ENCODE data around the gene DBH. TPM values are rescaled to one million over a fixed set of nuclear protein-coding genes. Genes with fewer than 3 reads are reported as not detected.

The DBH gene
- total and polyA plus RNA-seq, 10 of the 15 experiments (the other 5 are each of a cell fraction or from before 2014, with no cell fraction given): not detected

- ATAC-seq (no peak), DNase-seq (ENCODE audit: low read depth, low spot score) (no peak)
- no peak for TF ChIP-seq IRF4 (IDR thresholded peaks at IDR 0.05; ENCODE audit: low read depth, low read length)
- no peak for TF ChIP-seq MTA3 (IDR thresholded peaks at IDR 0.05; ENCODE audit: borderline replicate concordance, low read length)
- no peak for TF ChIP-seq KLF5 (IDR thresholded peaks at IDR 0.05; ENCODE audit: partially characterized antibody)
- no peak for TF ChIP-seq EP300 (IDR thresholded peaks at IDR 0.05; ENCODE audit: borderline replicate concordance in 1 of 2, control insufficient read depth in 1 of 2, low read depth in 2 of 2, low read length in 2 of 2)
- TF ChIP-seq HDGF (IDR thresholded peaks at IDR 0.05): no peak
- TF ChIP-seq SUPT20H (IDR thresholded peaks at IDR 0.05; ENCODE audit: borderline replicate concordance, control insufficient read depth, low read depth, low read length): no peak
- TF ChIP-seq EZH2 (IDR thresholded peaks at IDR 0.05; ENCODE audit: borderline replicate concordance, control insufficient read depth, low read depth, low read length): no peak
- TF ChIP-seq ZNF622 (IDR thresholded peaks at IDR 0.05): no peak
- no peak for TF ChIP-seq MEF2A (IDR thresholded peaks at IDR 0.05; ENCODE audit: insufficient read depth, low read depth, low read length)
- no peak for TF ChIP-seq KAT2A (conservative IDR thresholded peaks at IDR 0.05; ENCODE audit: control insufficient read depth, low read depth, low read length)
- no peak for TF ChIP-seq GATAD2B (conservative IDR thresholded peaks at IDR 0.05; ENCODE audit: low read depth)
- no peak for TF ChIP-seq USF2 (IDR thresholded peaks at IDR 0.05; ENCODE audit: borderline replicate concordance, low read depth, low read length)
- no peak for TF ChIP-seq SIX5 (IDR thresholded peaks at IDR 0.05; ENCODE audit: low read depth, low read length, severe bottlenecking)
- no peak for TF ChIP-seq SMARCA5 (IDR thresholded peaks at IDR 0.05)
- no peak for TF ChIP-seq ASH2L (IDR thresholded peaks at IDR 0.05; ENCODE audit: borderline replicate concordance, low read depth)
- TF ChIP-seq DPF2 (IDR thresholded peaks at IDR 0.05): no peak
- no peak for TF ChIP-seq ZBTB4 (CRISPR knock-in tag; IDR thresholded peaks at IDR 0.05)
Measured at GRCh38 chr9:133682818-133683585, 46.8 kb downstream of the DBH start.

More at GRCh38 chr9:133682818-133683585, 46.8 kb downstream of the DBH start:
- intact Hi-C loops (cut with micrococcal nuclease; ENCODE audit: unreplicated experiment): no loop called here
- WGBS (ENCODE audit: insufficient coverage, insufficient replicate concordance, low lambda C conversion rate, missing lambda C conversion rate): 29% methylated on average over 20 of the region's 20 CpGs
- H3K9ac ChIP-seq (ENCODE audit: control insufficient read depth, insufficient read depth, low read length): no peak overlapping the region
- no peak for FAIRE-seq
- H3K4me3 ChIP-seq: no peak overlapping the region
- BruUV-seq (replicated peaks): no TSS peak
- RAD21 ChIA-PET (ENCODE audit: unreplicated experiment): interaction anchor here (1.1 kb wide), 1 partner anchor 10 kb away, joined by 4 read pairs; no protein-coding TSS in a partner anchor
- CTCF ChIA-PET: no interaction called here
- H4K20me1 ChIP-seq (ENCODE audit: control insufficient read depth, insufficient read depth): no peaks in the 10 kb centered on the region
- H3K9me3 ChIP-seq (replicated peaks; ENCODE audit: control insufficient read depth, insufficient read depth, low read length): no peaks in the 10 kb centered on the region
- POLR2A ChIA-PET: no interaction called here
- SMC1A ChIA-PET (ENCODE audit: uncharacterized antibody, unreplicated experiment): no interaction called here
- no peak overlapping the region for H3K4me2 ChIP-seq (ENCODE audit: control insufficient read depth, insufficient read depth)
- in situ Hi-C loops (cut with MboI): no loop called here
- H3K36me3 ChIP-seq (ENCODE audit: control insufficient read depth in 2 of 2, insufficient read depth in 2 of 2, low read length in 1 of 2): no peaks in the 10 kb centered on the region
- H2AFZ ChIP-seq (ENCODE audit: control insufficient read depth, low read depth, low read length): peak overlapping the region; percentile 28; the same call in 1 of the 2 replicates
- H3K27me3 ChIP-seq (replicated peaks in 1 of 2; ENCODE audit: control insufficient read depth in 2 of 2, insufficient read depth in 2 of 2, low read length in 1 of 2): peaks cover 0 to 4% of the 10 kb centered on the region in 2 experiments; a peak in 2 of 4 replicates
- no peak overlapping the region for H3K27ac ChIP-seq (ENCODE audit: control insufficient read depth, insufficient read depth)
- no peaks in the 10 kb centered on the region for H3K79me2 ChIP-seq (ENCODE audit: control insufficient read depth, insufficient read depth, low read length)
- no peaks in the 10 kb centered on the region for H3K4me1 ChIP-seq (ENCODE audit: control insufficient read depth, insufficient read depth, low read length)
